MM.1S (cell line): ENCODE data around the gene SLC38A8.

Source experiments
- DNase-seq: peaks from one replicate; pipeline ENCODE4 v3.0.0-alpha.2; 2015
- H2AFZ ChIP-seq: fragments of 300-600 bp; sonication (generic); 2 replicates; pipeline ENCODE4 v1.6.0; 2016; ENCODE audit warnings: antibody characterized with exemption, low read length
- H3F3A ChIP-seq: fragments of 300-600 bp; sonication (generic); 2 replicates; pipeline ENCODE4 v1.6.1; 2016; ENCODE audit warnings: mild to moderate bottlenecking, antibody characterized with exemption, low read length, moderate library complexity, mixed read lengths; ENCODE audit not compliant: insufficient read depth
- H3K27ac ChIP-seq: fragments of 300-600 bp; sonication (generic); 2 replicates; pipeline ENCODE4 v1.5.1; 2016; ENCODE audit warnings: mild to moderate bottlenecking, low read length
- H3K27me3 ChIP-seq: fragments of 300-600 bp; sonication (generic); replicated peaks from 2 replicates; pipeline ENCODE4 v1.6.0; 2016; ENCODE audit warnings: low read length; ENCODE audit not compliant: insufficient read depth
- H3K36me3 ChIP-seq: fragments of 300-600 bp; sonication (generic); replicated peaks from 2 replicates; pipeline ENCODE4 v1.6.1; 2016; ENCODE audit warnings: mild to moderate bottlenecking, low read length, mixed read lengths; ENCODE audit not compliant: insufficient read depth
- H3K4me1 ChIP-seq: fragments of 300-600 bp; sonication (generic); 2 replicates; pipeline ENCODE4 v1.6.1; 2016; ENCODE audit warnings: low read length, mixed read lengths
- H3K4me2 ChIP-seq: fragments of 300-600 bp; sonication (generic); 2 replicates; pipeline ENCODE4 v1.6.0; 2016; ENCODE audit warnings: low read depth, low read length
- H3K4me3 ChIP-seq: fragments of 300-600 bp; sonication (generic); 2 replicates; pipeline ENCODE4 v1.5.1; 2016; ENCODE audit warnings: low read length, mixed read lengths
- H3K79me2 ChIP-seq: fragments of 300-600 bp; sonication (generic); 2 replicates; pipeline ENCODE4 v1.6.1; 2016; ENCODE audit warnings: mixed run types, low read length, mixed read lengths
- H3K9ac ChIP-seq: fragments of 300-600 bp; sonication (generic); 2 replicates; pipeline ENCODE4 v1.6.1; 2016; ENCODE audit warnings: low read length, mixed read lengths
- H3K9me2 ChIP-seq: fragments of 300-600 bp; sonication (generic); replicated peaks from 2 replicates; pipeline ENCODE4 v1.6.1; 2016; ENCODE audit warnings: mild to moderate bottlenecking, low read length, mixed read lengths; ENCODE audit not compliant: insufficient read depth
- H3K9me3 ChIP-seq: fragments of 300-600 bp; sonication (generic); replicated peaks from 2 replicates; pipeline ENCODE4 v1.6.1; 2016; ENCODE audit warnings: mild to moderate bottlenecking, low read length, mixed read lengths; ENCODE audit not compliant: insufficient read depth
- H4K20me1 ChIP-seq: fragments of 300-600 bp; sonication (generic); 2 replicates; pipeline ENCODE4 v1.6.1; 2016; ENCODE audit warnings: mild to moderate bottlenecking, low read length, moderate library complexity, mixed read lengths; ENCODE audit not compliant: insufficient read depth
- CTCF ChIP-seq: fragments of 300-600 bp; sonication (generic); IDR thresholded peaks from 2 replicates; pipeline ENCODE4 v1.5.1; 2016; ENCODE audit warnings: antibody characterized with exemption, low read length, mixed read lengths
- EZH2 ChIP-seq: fragments of 300-600 bp; sonication (generic); optimal IDR thresholded peaks from 2 replicates; pipeline ENCODE3; 2017; ENCODE audit warnings: low read depth, mild to moderate bottlenecking, antibody characterized with exemption, low read length, mixed read lengths
- EZH2phosphoT487 ChIP-seq: fragments of 300-600 bp; sonication (generic); IDR thresholded peaks from 2 replicates; pipeline ENCODE4 v1.6.1; 2018; ENCODE audit warnings: antibody characterized with exemption, low read length

SLC38A8 gene

GRCh38 chr16:84038469-84038868 lies 4.1 kb downstream of the SLC38A8 start:
- TF ChIP-seq EZH2: no peak
- no peak for TF ChIP-seq EZH2phosphoT487
- TF ChIP-seq CTCF: no peak
- DNase-seq: no peak
- no peaks in the 10 kb centered on the region for H3K9me3 ChIP-seq
- no peak overlapping the region for H2AFZ ChIP-seq
- no peaks in the 10 kb centered on the region for H3F3A ChIP-seq
- no peaks in the 10 kb centered on the region for H3K36me3 ChIP-seq
- H3K27ac ChIP-seq: no peak overlapping the region
- H3K4me2 ChIP-seq: no peak overlapping the region
- H3K4me3 ChIP-seq: no peak overlapping the region
- H3K79me2 ChIP-seq: no peaks in the 10 kb centered on the region
- H4K20me1 ChIP-seq: no peaks in the 10 kb centered on the region
- H3K9me2 ChIP-seq: no peaks in the 10 kb centered on the region
- no peak overlapping the region for H3K9ac ChIP-seq
- peaks cover 28% of the 10 kb centered on the region for H3K27me3 ChIP-seq
- no peaks in the 10 kb centered on the region for H3K4me1 ChIP-seq

GRCh38 chr16:84036982-84037425 lies 5.6 kb downstream of the SLC38A8 start:
- Histone ChIP-seq H3K27me3 (peaks cover 28% of the 10 kb centered on the region), H3K79me2 (no peaks in the 10 kb centered on the region), H3K27ac (no peak overlapping the region), H4K20me1 (no peaks in the 10 kb centered on the region), H3F3A (no peaks in the 10 kb centered on the region), H2AFZ (no peak overlapping the region), H3K36me3 (no peaks in the 10 kb centered on the region), H3K9me3 (no peaks in the 10 kb centered on the region), H3K4me3 (no peak overlapping the region), H3K4me2 (no peak overlapping the region), H3K4me1 (no peaks in the 10 kb centered on the region), H3K9ac (no peak overlapping the region), H3K9me2 (no peaks in the 10 kb centered on the region)
- TF ChIP-seq CTCF: no peak
- DNase-seq: no peak

- Histone ChIP-seq H3F3A (no peaks in the 10 kb centered on the region), H3K36me3 (no peaks in the 10 kb centered on the region), H3K27ac (no peak overlapping the region), H3K79me2 (no peaks in the 10 kb centered on the region), H3K9ac (no peak overlapping the region), H4K20me1 (no peaks in the 10 kb centered on the region), H2AFZ (no peak overlapping the region), H3K4me2 (no peak overlapping the region), H3K4me1 (no peaks in the 10 kb centered on the region), H3K4me3 (no peak overlapping the region), H3K9me3 (no peaks in the 10 kb centered on the region), H3K27me3 (peaks cover 28% of the 10 kb centered on the region), H3K9me2 (no peaks in the 10 kb centered on the region)
- TF ChIP-seq EZH2 (no peak), EZH2phosphoT487 (no peak), CTCF (no peak)
- no peak for DNase-seq
Observed at GRCh38 chr16:84036131-84036530, 6.5 kb downstream of the SLC38A8 start.
